Coronary artery (tissue), 2 donors: ENCODE results near the gene SMPD3.

ENCODE experiments used
- DNase-seq: peaks from one replicate; pipeline ENCODE4 v3.0.0-alpha.2; 2017; ENCODE audit warnings: low spot score
- H3K27ac ChIP-seq, 2 donors: fragments of 200-600 bp; sonication (generic); one replicate each; pipeline ENCODE4 v1.5.1; 2016 to 2019
- H3K4me3 ChIP-seq: fragments of 200-600 bp; sonication (generic); 2 replicates; pipeline ENCODE4 v1.5.1; 2016; ENCODE audit warnings: mild to moderate bottlenecking, moderate library complexity
- TF ChIP-seq, protein P1 (sequence below): fragments of 200-600 bp; sonication (generic); IDR thresholded peaks from one replicate; pipeline ENCODE4 v1.5.1; 2019; ENCODE audit warnings: antibody characterized with exemption

SMPD3 gene

GRCh38 chr16:68371276-68371651, 77.0 kb downstream of the SMPD3 start:
- TF ChIP-seq, protein P1, sequence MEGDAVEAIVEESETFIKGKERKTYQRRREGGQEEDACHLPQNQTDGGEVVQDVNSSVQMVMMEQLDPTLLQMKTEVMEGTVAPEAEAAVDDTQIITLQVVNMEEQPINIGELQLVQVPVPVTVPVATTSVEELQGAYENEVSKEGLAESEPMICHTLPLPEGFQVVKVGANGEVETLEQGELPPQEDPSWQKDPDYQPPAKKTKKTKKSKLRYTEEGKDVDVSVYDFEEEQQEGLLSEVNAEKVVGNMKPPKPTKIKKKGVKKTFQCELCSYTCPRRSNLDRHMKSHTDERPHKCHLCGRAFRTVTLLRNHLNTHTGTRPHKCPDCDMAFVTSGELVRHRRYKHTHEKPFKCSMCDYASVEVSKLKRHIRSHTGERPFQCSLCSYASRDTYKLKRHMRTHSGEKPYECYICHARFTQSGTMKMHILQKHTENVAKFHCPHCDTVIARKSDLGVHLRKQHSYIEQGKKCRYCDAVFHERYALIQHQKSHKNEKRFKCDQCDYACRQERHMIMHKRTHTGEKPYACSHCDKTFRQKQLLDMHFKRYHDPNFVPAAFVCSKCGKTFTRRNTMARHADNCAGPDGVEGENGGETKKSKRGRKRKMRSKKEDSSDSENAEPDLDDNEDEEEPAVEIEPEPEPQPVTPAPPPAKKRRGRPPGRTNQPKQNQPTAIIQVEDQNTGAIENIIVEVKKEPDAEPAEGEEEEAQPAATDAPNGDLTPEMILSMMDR = no peak
- DNase-seq = no peak
- no peak overlapping the region for H3K27ac ChIP-seq
- H3K4me3 ChIP-seq = no peak overlapping the region

DNA sequence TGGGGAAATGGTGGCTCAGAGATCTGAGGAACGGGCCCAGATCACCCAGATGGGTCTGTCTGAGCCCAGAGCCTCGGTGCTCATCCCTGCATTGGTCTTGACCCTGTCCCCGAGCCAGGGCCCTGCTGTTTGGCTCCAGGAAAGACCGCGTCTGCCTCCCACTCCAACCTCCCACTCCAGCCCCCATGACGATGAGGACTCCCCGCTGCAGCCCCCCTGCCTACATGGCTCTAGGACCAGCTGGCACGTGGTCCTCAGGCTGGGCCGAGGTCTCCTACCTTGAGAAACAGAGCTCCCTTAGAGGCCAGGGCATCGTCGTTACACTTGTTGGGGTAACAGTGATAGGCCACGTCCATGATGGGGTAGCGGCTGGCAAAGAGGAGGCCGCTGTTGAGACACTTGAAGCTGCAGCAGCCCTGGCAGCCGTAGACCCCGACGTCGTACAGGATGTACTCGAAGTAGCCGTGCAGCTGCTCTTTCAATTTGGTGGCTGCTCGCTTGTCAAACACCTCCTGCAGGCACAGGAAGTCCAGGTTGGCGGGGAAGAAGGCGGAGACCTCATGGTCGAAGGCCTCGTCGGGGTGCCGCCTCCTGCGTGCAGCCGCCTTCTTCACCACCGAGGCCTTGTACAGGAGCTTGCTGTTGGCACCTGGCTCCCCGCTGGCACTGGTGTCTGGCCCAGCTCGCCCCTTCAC, 77.6 kb downstream of the SMPD3 start:
- Histone ChIP-seq H3K27ac (no peak overlapping the region), H3K4me3 (no peak overlapping the region)
- no peak for DNase-seq
- TF ChIP-seq, protein P1 = no peak

DNA sequence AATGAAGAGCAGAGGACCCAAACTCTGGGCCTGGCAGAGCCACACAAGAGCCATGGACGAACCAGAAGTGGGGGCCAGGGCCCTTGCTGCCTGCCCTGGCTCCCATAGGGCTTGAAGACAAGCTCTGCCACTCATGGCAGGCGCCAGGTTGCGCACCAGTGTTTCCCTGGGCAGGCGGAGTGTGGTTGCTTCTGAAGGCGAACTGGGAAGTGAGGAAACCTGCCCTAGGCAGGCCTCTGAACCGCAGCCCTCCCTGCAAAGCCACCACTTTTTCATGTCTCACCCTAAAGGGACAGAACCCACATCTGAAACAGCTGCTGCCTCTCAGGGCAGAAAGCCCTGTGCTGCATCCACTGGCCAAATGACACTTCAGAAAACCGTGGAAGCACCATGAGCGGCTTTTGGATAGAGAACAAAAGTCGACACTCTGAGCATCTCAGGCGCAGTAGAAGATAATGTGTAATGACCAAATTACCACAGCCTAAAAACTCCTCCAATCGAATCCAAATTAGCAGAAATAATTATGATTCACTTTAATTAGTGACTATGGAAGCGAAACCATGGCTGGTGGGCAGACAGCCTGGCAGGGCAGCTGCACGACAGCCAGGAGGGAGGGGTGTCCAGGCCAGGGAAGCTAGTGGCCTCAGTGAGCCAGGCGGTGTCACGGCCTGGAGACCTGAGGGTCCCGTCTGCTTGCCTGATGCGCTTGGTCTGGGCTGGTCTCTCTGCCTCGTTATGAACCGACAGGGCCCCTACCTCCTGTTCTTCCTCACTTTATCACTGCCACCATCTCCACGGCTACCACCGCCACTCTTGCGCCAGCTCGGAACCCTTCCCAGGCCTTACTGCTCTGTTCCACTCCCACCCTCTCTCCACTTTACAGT, 78.4 kb downstream of the SMPD3 start:
- Histone ChIP-seq H3K4me3 (no peak overlapping the region), H3K27ac (no peak overlapping the region)
- DNase-seq = no peak
- TF ChIP-seq, protein P1 = no peak

DNA sequence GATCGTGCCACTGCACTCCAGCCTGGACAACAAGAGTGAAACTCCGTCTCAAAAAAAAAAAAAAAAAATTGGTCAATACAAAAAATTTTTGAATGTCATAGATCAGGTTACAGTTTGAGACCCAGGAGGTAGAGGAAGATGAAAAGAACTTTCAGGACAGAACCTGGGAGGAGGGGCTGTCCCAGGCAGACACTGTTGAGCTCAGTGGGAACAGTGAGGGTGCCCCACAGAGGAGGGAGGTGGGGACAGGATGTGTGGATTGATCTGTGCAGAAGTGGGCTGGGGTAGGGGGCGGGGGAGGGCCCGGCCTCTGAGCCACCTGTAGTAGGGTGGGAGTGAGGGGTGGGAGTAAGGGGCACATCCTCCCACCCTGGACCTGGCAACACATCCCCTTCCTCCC, 79.1 kb downstream of the SMPD3 start:
- Histone ChIP-seq H3K4me3 (no peak overlapping the region), H3K27ac (no peak overlapping the region)
- DNase-seq = no peak
- TF ChIP-seq, protein P1 = no peak

DNA sequence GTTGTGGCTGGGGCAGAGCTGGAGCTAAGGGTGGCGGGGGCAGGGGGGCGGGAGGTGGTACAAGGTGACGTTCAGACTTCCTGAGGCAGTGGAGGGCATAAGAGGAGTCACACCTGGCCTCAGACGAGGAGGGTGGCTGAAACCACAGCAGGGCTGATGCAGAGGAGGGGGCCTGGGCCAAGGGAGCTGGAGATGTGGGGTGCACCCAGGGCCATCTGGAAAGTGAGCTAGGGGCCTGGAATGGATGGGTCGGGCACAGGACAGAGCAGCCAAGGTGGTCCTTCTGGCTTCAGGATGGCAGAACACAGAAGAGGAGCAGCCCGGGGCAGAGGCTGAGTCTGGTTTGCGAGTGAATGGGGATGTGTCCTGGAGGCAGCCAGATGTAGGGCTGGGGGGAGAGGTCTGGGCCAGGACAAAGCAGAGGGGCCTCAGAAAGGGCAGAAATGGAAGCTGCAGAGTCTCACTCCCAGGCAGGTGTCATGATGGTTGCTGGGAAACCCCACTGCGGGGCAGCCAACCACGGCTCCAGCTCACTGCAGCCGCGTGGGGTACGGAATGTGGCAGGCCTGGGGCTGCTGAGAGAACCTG, 79.9 kb downstream of the SMPD3 start:
- DNase-seq = no peak

DNA sequence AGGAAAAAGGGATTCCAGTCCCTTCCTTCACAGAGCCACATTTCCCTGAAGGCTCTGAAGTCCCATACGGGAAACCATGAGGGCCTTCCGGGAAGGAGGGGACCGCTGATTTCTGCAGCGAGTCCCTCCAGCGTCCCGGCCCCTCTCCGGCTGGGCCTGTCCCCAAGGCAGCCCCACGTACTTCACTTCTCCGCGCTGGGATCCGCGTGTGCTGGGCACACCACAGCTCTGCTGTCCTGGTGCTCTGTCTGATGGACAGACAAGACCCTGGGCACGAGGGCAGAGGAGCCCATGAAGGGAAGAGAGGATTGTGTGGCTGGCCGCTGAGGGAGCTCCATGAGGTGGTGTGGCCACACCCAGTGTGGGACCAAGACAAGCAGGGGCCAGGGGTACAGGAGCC, 80.4 kb downstream of the SMPD3 start:
- TF ChIP-seq, protein P1 = no peak
- DNase-seq = no peak

More for the DNA sequence above, 79.9 kb downstream of the SMPD3 start:
- TF ChIP-seq, protein P1 = no peak
- no peak overlapping the region for H3K27ac ChIP-seq
- no peak overlapping the region for H3K4me3 ChIP-seq

More for the DNA sequence above, 80.4 kb downstream of the SMPD3 start:
- Histone ChIP-seq H3K27ac (no peak overlapping the region), H3K4me3 (no peak overlapping the region)
